ENCODE measurements around the gene CUL3.
"Not testable (repeated sequence)": the region's sequence is repeated elsewhere in the genome, so short reads cannot be mapped to it uniquely, and the experiment has no call there.

CUL3 gene

GRCh38 chr2:224543939-224544338 is 41.2 kb downstream of the CUL3 start:
- DNase-seq (ENCODE audit: low read depth) = no peak

- no peak for DNase-seq (ENCODE audit: low read depth)
Measured at GRCh38 chr2:224538561-224539138, 46.5 kb downstream of the CUL3 start.

- DNase-seq (ENCODE audit: low read depth) = no peak
Measured at GRCh38 chr2:224532931-224533330, 52.2 kb downstream of the CUL3 start.

- no peak for DNase-seq (ENCODE audit: low read depth)
Measured at GRCh38 chr2:224532441-224532840, 52.7 kb downstream of the CUL3 start.

- no peak for DNase-seq (ENCODE audit: low read depth)
Measured at GRCh38 chr2:224528171-224528570, 57.0 kb downstream of the CUL3 start.

GRCh38 chr2:224525774-224526173 is 59.4 kb downstream of the CUL3 start:
- no peak for DNase-seq (ENCODE audit: low read depth)

GRCh38 chr2:224524657-224525056 is 60.5 kb downstream of the CUL3 start:
- DNase-seq (ENCODE audit: low read depth) = no peak

- no peak for DNase-seq (ENCODE audit: low read depth)
Measured at GRCh38 chr2:224523626-224524577, 61.3 kb downstream of the CUL3 start.

GRCh38 chr2:224522483-224522882 is 62.7 kb downstream of the CUL3 start:
- not testable (repeated sequence) for DNase-seq (ENCODE audit: low read depth)

GRCh38 chr2:224520064-224520463 is 65.1 kb downstream of the CUL3 start:
- peak; percentile 1 for DNase-seq (ENCODE audit: low read depth)

GRCh38 chr2:224518806-224519580 is 66.2 kb downstream of the CUL3 start:
- DNase-seq (ENCODE audit: low read depth) = no peak

GRCh38 chr2:224517963-224518362 is 67.2 kb downstream of the CUL3 start:
- no peak for DNase-seq (ENCODE audit: low read depth)

GRCh38 chr2:224516393-224516792 is 68.8 kb downstream of the CUL3 start:
- not testable (repeated sequence) for DNase-seq (ENCODE audit: low read depth)

GRCh38 chr2:224513991-224514390 is 71.2 kb downstream of the CUL3 start:
- no peak for DNase-seq (ENCODE audit: low read depth)

- no peak for DNase-seq (ENCODE audit: low read depth)
Measured at GRCh38 chr2:224507789-224508188, 77.4 kb downstream of the CUL3 start.

- no peak for DNase-seq (ENCODE audit: low read depth)
Measured at GRCh38 chr2:224506494-224506893, 78.7 kb downstream of the CUL3 start.

GRCh38 chr2:224498991-224499390 is 86.2 kb downstream of the CUL3 start:
- DNase-seq (ENCODE audit: low read depth) = no peak

GRCh38 chr2:224492531-224492930 is 92.6 kb downstream of the CUL3 start:
- no peak for DNase-seq (ENCODE audit: low read depth)

- DNase-seq (ENCODE audit: low read depth) = not testable (repeated sequence)
Measured at GRCh38 chr2:224487940-224488339, 97.2 kb downstream of the CUL3 start.

GRCh38 chr2:224485081-224486014 is 99.8 kb downstream of the CUL3 start:
- not testable (repeated sequence) for DNase-seq (ENCODE audit: low read depth)

GRCh38 chr2:224479826-224480225 is 105.3 kb downstream of the CUL3 start:
- no peak for DNase-seq (ENCODE audit: low read depth)
